Measurements from ENCODE around the gene TUBA3E. TPM values are rescaled to one million over a fixed set of nuclear protein-coding genes. Genes with fewer than 3 reads are reported as not detected.

Gene TUBA3E
- total and polyA plus RNA-seq, 9 of the 15 experiments (the other 6 are each of a cell fraction or from before 2014, with no cell fraction given), result 0.09 to 0.30 (median 0.13) TPM; not detected in 3

DNA sequence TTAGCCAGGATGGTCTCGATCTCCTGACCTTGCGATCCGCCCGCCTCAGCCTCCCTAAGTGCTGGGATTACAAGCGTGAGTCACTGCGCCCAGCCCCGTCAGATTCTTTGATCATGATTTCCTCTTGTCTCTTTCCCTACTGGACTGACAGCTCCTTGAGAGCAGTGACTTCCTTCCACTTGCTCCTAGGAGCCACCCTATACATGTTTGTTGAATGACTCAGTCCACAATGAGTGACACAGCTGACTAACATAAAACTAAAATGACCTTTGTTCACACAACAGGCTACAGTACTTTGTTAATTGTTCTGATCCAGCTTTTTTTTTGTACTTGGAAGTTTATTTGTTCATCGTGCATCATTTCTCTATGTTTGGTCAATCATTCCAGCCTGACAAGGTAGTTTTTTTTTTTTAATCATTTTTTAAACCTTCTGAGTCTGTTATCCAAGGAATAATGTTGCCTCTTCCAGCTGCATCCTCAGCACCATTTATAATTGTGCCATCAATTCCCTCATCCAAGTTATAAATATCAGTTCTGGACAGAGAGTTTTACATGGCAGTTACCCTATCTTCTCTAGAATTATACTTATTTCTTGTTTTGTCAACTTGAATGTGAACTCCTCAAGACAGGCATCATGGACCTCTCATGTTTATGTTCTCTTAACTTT lies 42.9 kb upstream of the TUBA3E start (continued):
- TF ChIP-seq, protein P1, sequence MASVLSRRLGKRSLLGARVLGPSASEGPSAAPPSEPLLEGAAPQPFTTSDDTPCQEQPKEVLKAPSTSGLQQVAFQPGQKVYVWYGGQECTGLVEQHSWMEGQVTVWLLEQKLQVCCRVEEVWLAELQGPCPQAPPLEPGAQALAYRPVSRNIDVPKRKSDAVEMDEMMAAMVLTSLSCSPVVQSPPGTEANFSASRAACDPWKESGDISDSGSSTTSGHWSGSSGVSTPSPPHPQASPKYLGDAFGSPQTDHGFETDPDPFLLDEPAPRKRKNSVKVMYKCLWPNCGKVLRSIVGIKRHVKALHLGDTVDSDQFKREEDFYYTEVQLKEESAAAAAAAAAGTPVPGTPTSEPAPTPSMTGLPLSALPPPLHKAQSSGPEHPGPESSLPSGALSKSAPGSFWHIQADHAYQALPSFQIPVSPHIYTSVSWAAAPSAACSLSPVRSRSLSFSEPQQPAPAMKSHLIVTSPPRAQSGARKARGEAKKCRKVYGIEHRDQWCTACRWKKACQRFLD (CRISPR knock-in tag; IDR thresholded peaks at IDR 0.05), result no peak
- no peak for TF ChIP-seq POU5F1 (IDR thresholded peaks at IDR 0.05; ENCODE audit: borderline replicate concordance, low read depth, low read length, partially characterized antibody)
- 0 out of 2 replicates have a peak, but pooled peaks have one; percentile 15 for TF ChIP-seq ATF7 (IDR thresholded peaks at IDR 0.05)
- TF ChIP-seq, protein P2, sequence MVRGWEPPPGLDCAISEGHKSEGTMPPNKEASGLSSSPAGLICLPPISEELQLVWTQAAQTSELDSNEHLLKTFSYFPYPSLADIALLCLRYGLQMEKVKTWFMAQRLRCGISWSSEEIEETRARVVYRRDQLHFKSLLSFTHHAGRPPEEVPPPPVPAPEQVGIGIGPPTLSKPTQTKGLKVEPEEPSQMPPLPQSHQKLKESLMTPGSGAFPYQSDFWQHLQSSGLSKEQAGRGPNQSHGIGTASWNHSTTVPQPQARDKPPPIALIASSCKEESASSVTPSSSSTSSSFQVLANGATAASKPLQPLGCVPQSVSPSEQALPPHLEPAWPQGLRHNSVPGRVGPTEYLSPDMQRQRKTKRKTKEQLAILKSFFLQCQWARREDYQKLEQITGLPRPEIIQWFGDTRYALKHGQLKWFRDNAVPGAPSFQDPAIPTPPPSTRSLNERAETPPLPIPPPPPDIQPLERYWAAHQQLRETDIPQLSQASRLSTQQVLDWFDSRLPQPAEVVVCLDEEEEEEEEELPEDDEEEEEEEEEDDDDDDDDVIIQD (CRISPR knock-in tag; IDR thresholded peaks at IDR 0.05), result no peak
- TF ChIP-seq FOXA3 (CRISPR knock-in tag; conservative IDR thresholded peaks at IDR 0.05 in 1 of 2, IDR thresholded peaks at IDR 0.05 in 1 of 2), result peak; percentile 71 to 81
- TF ChIP-seq MBD2 (IDR thresholded peaks at IDR 0.05; ENCODE audit: borderline replicate concordance, low read depth), result no peak
- TF ChIP-seq, protein P3, sequence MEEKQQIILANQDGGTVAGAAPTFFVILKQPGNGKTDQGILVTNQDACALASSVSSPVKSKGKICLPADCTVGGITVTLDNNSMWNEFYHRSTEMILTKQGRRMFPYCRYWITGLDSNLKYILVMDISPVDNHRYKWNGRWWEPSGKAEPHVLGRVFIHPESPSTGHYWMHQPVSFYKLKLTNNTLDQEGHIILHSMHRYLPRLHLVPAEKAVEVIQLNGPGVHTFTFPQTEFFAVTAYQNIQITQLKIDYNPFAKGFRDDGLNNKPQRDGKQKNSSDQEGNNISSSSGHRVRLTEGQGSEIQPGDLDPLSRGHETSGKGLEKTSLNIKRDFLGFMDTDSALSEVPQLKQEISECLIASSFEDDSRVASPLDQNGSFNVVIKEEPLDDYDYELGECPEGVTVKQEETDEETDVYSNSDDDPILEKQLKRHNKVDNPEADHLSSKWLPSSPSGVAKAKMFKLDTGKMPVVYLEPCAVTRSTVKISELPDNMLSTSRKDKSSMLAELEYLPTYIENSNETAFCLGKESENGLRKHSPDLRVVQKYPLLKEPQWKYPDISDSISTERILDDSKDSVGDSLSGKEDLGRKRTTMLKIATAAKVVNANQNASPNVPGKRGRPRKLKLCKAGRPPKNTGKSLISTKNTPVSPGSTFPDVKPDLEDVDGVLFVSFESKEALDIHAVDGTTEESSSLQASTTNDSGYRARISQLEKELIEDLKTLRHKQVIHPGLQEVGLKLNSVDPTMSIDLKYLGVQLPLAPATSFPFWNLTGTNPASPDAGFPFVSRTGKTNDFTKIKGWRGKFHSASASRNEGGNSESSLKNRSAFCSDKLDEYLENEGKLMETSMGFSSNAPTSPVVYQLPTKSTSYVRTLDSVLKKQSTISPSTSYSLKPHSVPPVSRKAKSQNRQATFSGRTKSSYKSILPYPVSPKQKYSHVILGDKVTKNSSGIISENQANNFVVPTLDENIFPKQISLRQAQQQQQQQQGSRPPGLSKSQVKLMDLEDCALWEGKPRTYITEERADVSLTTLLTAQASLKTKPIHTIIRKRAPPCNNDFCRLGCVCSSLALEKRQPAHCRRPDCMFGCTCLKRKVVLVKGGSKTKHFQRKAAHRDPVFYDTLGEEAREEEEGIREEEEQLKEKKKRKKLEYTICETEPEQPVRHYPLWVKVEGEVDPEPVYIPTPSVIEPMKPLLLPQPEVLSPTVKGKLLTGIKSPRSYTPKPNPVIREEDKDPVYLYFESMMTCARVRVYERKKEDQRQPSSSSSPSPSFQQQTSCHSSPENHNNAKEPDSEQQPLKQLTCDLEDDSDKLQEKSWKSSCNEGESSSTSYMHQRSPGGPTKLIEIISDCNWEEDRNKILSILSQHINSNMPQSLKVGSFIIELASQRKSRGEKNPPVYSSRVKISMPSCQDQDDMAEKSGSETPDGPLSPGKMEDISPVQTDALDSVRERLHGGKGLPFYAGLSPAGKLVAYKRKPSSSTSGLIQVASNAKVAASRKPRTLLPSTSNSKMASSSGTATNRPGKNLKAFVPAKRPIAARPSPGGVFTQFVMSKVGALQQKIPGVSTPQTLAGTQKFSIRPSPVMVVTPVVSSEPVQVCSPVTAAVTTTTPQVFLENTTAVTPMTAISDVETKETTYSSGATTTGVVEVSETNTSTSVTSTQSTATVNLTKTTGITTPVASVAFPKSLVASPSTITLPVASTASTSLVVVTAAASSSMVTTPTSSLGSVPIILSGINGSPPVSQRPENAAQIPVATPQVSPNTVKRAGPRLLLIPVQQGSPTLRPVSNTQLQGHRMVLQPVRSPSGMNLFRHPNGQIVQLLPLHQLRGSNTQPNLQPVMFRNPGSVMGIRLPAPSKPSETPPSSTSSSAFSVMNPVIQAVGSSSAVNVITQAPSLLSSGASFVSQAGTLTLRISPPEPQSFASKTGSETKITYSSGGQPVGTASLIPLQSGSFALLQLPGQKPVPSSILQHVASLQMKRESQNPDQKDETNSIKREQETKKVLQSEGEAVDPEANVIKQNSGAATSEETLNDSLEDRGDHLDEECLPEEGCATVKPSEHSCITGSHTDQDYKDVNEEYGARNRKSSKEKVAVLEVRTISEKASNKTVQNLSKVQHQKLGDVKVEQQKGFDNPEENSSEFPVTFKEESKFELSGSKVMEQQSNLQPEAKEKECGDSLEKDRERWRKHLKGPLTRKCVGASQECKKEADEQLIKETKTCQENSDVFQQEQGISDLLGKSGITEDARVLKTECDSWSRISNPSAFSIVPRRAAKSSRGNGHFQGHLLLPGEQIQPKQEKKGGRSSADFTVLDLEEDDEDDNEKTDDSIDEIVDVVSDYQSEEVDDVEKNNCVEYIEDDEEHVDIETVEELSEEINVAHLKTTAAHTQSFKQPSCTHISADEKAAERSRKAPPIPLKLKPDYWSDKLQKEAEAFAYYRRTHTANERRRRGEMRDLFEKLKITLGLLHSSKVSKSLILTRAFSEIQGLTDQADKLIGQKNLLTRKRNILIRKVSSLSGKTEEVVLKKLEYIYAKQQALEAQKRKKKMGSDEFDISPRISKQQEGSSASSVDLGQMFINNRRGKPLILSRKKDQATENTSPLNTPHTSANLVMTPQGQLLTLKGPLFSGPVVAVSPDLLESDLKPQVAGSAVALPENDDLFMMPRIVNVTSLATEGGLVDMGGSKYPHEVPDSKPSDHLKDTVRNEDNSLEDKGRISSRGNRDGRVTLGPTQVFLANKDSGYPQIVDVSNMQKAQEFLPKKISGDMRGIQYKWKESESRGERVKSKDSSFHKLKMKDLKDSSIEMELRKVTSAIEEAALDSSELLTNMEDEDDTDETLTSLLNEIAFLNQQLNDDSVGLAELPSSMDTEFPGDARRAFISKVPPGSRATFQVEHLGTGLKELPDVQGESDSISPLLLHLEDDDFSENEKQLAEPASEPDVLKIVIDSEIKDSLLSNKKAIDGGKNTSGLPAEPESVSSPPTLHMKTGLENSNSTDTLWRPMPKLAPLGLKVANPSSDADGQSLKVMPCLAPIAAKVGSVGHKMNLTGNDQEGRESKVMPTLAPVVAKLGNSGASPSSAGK (IDR thresholded peaks at IDR 0.05), result no peak
- TF ChIP-seq, protein P4, sequence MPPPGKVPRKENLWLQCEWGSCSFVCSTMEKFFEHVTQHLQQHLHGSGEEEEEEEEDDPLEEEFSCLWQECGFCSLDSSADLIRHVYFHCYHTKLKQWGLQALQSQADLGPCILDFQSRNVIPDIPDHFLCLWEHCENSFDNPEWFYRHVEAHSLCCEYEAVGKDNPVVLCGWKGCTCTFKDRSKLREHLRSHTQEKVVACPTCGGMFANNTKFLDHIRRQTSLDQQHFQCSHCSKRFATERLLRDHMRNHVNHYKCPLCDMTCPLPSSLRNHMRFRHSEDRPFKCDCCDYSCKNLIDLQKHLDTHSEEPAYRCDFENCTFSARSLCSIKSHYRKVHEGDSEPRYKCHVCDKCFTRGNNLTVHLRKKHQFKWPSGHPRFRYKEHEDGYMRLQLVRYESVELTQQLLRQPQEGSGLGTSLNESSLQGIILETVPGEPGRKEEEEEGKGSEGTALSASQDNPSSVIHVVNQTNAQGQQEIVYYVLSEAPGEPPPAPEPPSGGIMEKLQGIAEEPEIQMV (tag; conservative IDR thresholded peaks at IDR 0.05; ENCODE audit: low read depth), result no peak

All from K562 (cell line).